Activated B cell treated with CpG ODN at 0.5 μM for 24 hours (primary cell): ENCODE measurements around the gene BSND. TPM values are rescaled to one million over a fixed set of nuclear protein-coding genes. Genes with fewer than 3 reads are reported as not detected.

Experiments
- ATAC-seq: fragments of 200-7000 bp; cut with Tn5 transposase; one replicate; pipeline ENCODE4 v1.10.0; 2021; ENCODE audit warnings: low read depth, mild to moderate bottlenecking, moderate library complexity
- CTCF ChIA-PET: fragments of 350-600 bp; sonication (Branson Sonifier 250); formaldehyde crosslinking; loops from one replicate; lab custom pipeline; 2021; ENCODE audit warnings: antibody characterized with exemption; lab: Charles Lee
- POLR2A ChIA-PET: fragments of 350-600 bp; sonication (Branson Sonifier 250); formaldehyde crosslinking; loops from one replicate; lab custom pipeline; 2021; ENCODE audit warnings: antibody characterized with exemption; lab: Charles Lee
- DNase-seq: peaks from one replicate; pipeline ENCODE4 v3.0.0; 2022
- H3K27ac Mint-ChIP-seq: one replicate; pipeline ENCODE4 v1.8.0; 2020; ENCODE audit warnings: mixed read lengths
- H3K27me3 Mint-ChIP-seq: one replicate; pipeline ENCODE4 v1.8.0; 2021; ENCODE audit warnings: mixed read lengths
- H3K36me3 Mint-ChIP-seq: one replicate; pipeline ENCODE4 v1.8.0; 2021; ENCODE audit warnings: low read depth, mixed read lengths
- H3K4me1 Mint-ChIP-seq: one replicate; pipeline ENCODE4 v1.8.0; 2021; ENCODE audit warnings: mixed read lengths
- H3K4me3 Mint-ChIP-seq: one replicate; pipeline ENCODE4 v1.8.0; 2020; ENCODE audit warnings: mild to moderate bottlenecking, mixed read lengths
- H3K9me3 Mint-ChIP-seq: one replicate; pipeline ENCODE4 v1.8.0; 2020; ENCODE audit warnings: mixed read lengths
- CTCF ChIP-seq: fragments of 200-600 bp; IDR thresholded peaks from one replicate; pipeline ENCODE4 v1.8.0; 2022; ENCODE audit warnings: antibody characterized with exemption, mild to moderate bottlenecking
- intact Hi-C: fragments of 100-400 bp; cut with micrococcal nuclease; formaldehyde crosslinking; loops from one replicate; pipeline ENCODE4 v1.15.1; 2024
- total RNA-seq: library from RNA; stranded (reverse); gene quantifications from 2 replicates; pipeline ENCODE4 v1.2.3, GENCODE V29; 2022

The BSND gene
- total RNA-seq, 1 donor from 2014 or later, result not detected

GRCh38 chr1:55000110-55001085 is 1.7 kb downstream of the BSND start:
- H3K27ac Mint-ChIP-seq, result no peak overlapping the region
- DNase-seq, result no peak
- H3K4me3 Mint-ChIP-seq, result no peak overlapping the region
- CTCF ChIA-PET, result no interaction called here
- ATAC-seq, result no peak
- intact Hi-C loops, result no loop called here
- no peaks in the 10 kb centered on the region for H3K9me3 Mint-ChIP-seq
- H3K4me1 Mint-ChIP-seq, result peaks cover 14% of the 10 kb centered on the region
- peaks cover 35% of the 10 kb centered on the region for H3K27me3 Mint-ChIP-seq
- POLR2A ChIA-PET, result no interaction called here
- no peaks in the 10 kb centered on the region for H3K36me3 Mint-ChIP-seq
- no peak for TF ChIP-seq CTCF

GRCh38 chr1:55001311-55001710 is 2.6 kb downstream of the BSND start:
- DNase-seq, result no peak
- Mint-ChIP-seq H3K9me3 (no peaks in the 10 kb centered on the region), H3K4me3 (no peak overlapping the region), H3K27me3 (peaks cover 26% of the 10 kb centered on the region), H3K36me3 (no peaks in the 10 kb centered on the region), H3K4me1 (peaks cover 8% of the 10 kb centered on the region), H3K27ac (no peak overlapping the region)
- POLR2A ChIA-PET, result no interaction called here
- intact Hi-C loops, result no loop called here
- ATAC-seq, result no peak
- TF ChIP-seq CTCF, result no peak
- CTCF ChIA-PET, result no interaction called here

GRCh38 chr1:55002686-55003085 is 4.0 kb downstream of the BSND start:
- no peak for DNase-seq
- H3K4me1 Mint-ChIP-seq, result no peaks in the 10 kb centered on the region
- no peak for ATAC-seq
- ChIA-PET CTCF (interaction anchor here (1.2 to 1.3 kb wide), 2 partner anchors 12 to 52 kb away, joined by 3 to 4 read pairs; no protein-coding TSS in a partner anchor), POLR2A (no interaction called here)
- H3K27ac Mint-ChIP-seq, result no peak overlapping the region
- H3K36me3 Mint-ChIP-seq, result no peaks in the 10 kb centered on the region
- intact Hi-C loops, result no loop called here
- TF ChIP-seq CTCF, result no peak
- H3K9me3 Mint-ChIP-seq, result no peaks in the 10 kb centered on the region
- peaks cover 15% of the 10 kb centered on the region for H3K27me3 Mint-ChIP-seq
- H3K4me3 Mint-ChIP-seq, result no peak overlapping the region

- Mint-ChIP-seq H3K9me3 (no peaks in the 10 kb centered on the region), H3K36me3 (no peaks in the 10 kb centered on the region), H3K27ac (no peak overlapping the region), H3K27me3 (peaks cover 2% of the 10 kb centered on the region), H3K4me3 (no peak overlapping the region), H3K4me1 (no peaks in the 10 kb centered on the region)
- DNase-seq (no peak), ATAC-seq (no peak)
- TF ChIP-seq CTCF, result no peak
- CTCF ChIA-PET, result no interaction called here
- POLR2A ChIA-PET, result no interaction called here
- intact Hi-C loops, result no loop called here
Measured at GRCh38 chr1:55005351-55006140, 6.8 kb downstream of the BSND start.

- Mint-ChIP-seq H3K4me3 (no peak overlapping the region), H3K36me3 (no peaks in the 10 kb centered on the region), H3K27me3 (no peaks in the 10 kb centered on the region), H3K27ac (no peak overlapping the region), H3K9me3 (no peaks in the 10 kb centered on the region), H3K4me1 (no peaks in the 10 kb centered on the region)
- ChIA-PET POLR2A (no interaction called here), CTCF (no interaction called here)
- intact Hi-C loops, result no loop called here
- TF ChIP-seq CTCF, result no peak
- ATAC-seq, result no peak
- DNase-seq, result no peak
Measured at GRCh38 chr1:55006931-55007330, 8.2 kb downstream of the BSND start.
